Endothelial cell of umbilical vein (primary cell): Measurements from ENCODE around the gene KLF15. TPM values are rescaled to one million over a fixed set of nuclear protein-coding genes. Genes with fewer than 3 reads are reported as not detected.

ENCODE experiments used
- BruUV-seq: library from RNA; stranded (reverse); fragments of 400-500 nt; replicated peaks from 2 replicates; lab custom pipeline; 2021; lab: Mats Ljungman, UMichigan
- CTCF ChIA-PET: fragments of 300-600, 350-600 bp; sonication (Branson Sonifier 250); formaldehyde crosslinking; loops from one replicate; lab custom pipeline; 2021; ENCODE audit warnings: antibody characterized with exemption, inconsistent platforms; lab: Charles Lee
- POLR2A ChIA-PET: fragments of 300-600, 350-600 bp; sonication (Branson Sonifier 250); formaldehyde crosslinking; loops from one replicate; lab custom pipeline; 2021; ENCODE audit warnings: antibody characterized with exemption, inconsistent platforms; lab: Charles Lee
- DNase-seq: peaks from one replicate; pipeline ENCODE4 v3.0.0-alpha.2; 2011; ENCODE audit warnings: low read depth, low spot score
- FAIRE-seq: peaks from 2 replicates; lab custom pipeline; 2011; peaks lifted over from hg19 to GRCh38; lab: Jason Lieb, UNC
- H2AFZ ChIP-seq: 2 replicates; pipeline ENCODE4 v1.6.0; 2012; ENCODE audit warnings: low read depth, low read length, control low read depth, inconsistent platforms
- H3K27ac ChIP-seq: 2 replicates; pipeline ENCODE4 v1.5.1; 2011; ENCODE audit warnings: low read depth, mild to moderate bottlenecking, control low read depth, low read length, moderate library complexity; ENCODE audit not compliant: insufficient read depth
- H3K27me3 ChIP-seq, 2 experiments: 2 replicates each; pipeline versions ENCODE4 v1.6.0 to v1.6.1; 2011; ENCODE audit warnings: low read length in 2 of 2, mixed read lengths in 1 of 2; ENCODE audit not compliant: control insufficient read depth in 2 of 2, insufficient read depth in 2 of 2
- H3K36me3 ChIP-seq, 2 experiments: 2 replicates in 1 of 2; 3 replicates in 1 of 2; pipeline ENCODE4 v1.5.1; 2011; ENCODE audit warnings: low read length in 2 of 2, mild to moderate bottlenecking in 1 of 2, moderate library complexity in 1 of 2; ENCODE audit not compliant: control insufficient read depth in 2 of 2, insufficient read depth in 2 of 2; ENCODE audit errors: extremely low read depth in 1 of 2
- H3K4me1 ChIP-seq: 3 replicates; pipeline ENCODE4 v1.5.1; 2011; ENCODE audit warnings: mild to moderate bottlenecking, low read length; ENCODE audit not compliant: control insufficient read depth, insufficient read depth; ENCODE audit errors: extremely low read depth
- H3K4me2 ChIP-seq: 2 replicates; pipeline ENCODE4 v1.6.1; 2011; ENCODE audit warnings: low read length, control low read depth, mixed read lengths; ENCODE audit not compliant: insufficient read depth
- H3K4me3 ChIP-seq, 3 experiments: fragments of 200-600 bp in 1 of 3; sonication (generic), shearing (Covaris generic) in 1 of 3; replicated peaks in 1 of 3; 2 replicates each; pipeline ENCODE4 v1.5.1; 2011 to 2016; ENCODE audit warnings: control low read depth in 3 of 3, low read length in 3 of 3, mild to moderate bottlenecking in 2 of 3, inconsistent platforms in 1 of 3, low read depth in 1 of 3, moderate library complexity in 1 of 3; ENCODE audit not compliant: insufficient read depth in 1 of 3
- H3K79me2 ChIP-seq: 2 replicates; pipeline ENCODE4 v1.6.0; 2012; ENCODE audit warnings: low read length, inconsistent platforms; ENCODE audit not compliant: control insufficient read depth, insufficient read depth
- H3K9ac ChIP-seq: replicated peaks from 2 replicates; pipeline ENCODE3; 2011; ENCODE audit warnings: low read length, control low read depth; ENCODE audit not compliant: insufficient read depth; ENCODE audit errors: extremely low read depth
- H3K9me1 ChIP-seq: replicated peaks from 3 replicates; pipeline ENCODE4 v1.6.0; 2011; ENCODE audit warnings: mild to moderate bottlenecking, low read length; ENCODE audit not compliant: control insufficient read depth, insufficient read depth; ENCODE audit errors: extremely low read depth
- H3K9me3 ChIP-seq: replicated peaks from 2 replicates; pipeline ENCODE4 v1.5.1; 2012; ENCODE audit warnings: low read length, inconsistent platforms; ENCODE audit not compliant: control insufficient read depth, insufficient read depth
- H4K20me1 ChIP-seq: replicated peaks from 2 replicates; pipeline ENCODE3; 2011; ENCODE audit warnings: mild to moderate bottlenecking, low read length; ENCODE audit not compliant: control insufficient read depth, insufficient read depth; ENCODE audit errors: extremely low read depth
- EZH2 ChIP-seq: IDR thresholded peaks from 2 replicates; pipeline ENCODE4 v1.6.1; 2012; ENCODE audit warnings: borderline replicate concordance, low read depth, mild to moderate bottlenecking, moderate library complexity, low read length, inconsistent platforms; ENCODE audit not compliant: severe bottlenecking
- FOS ChIP-seq: IDR thresholded peaks from 2 replicates; pipeline ENCODE4 v1.6.1; 2011; ENCODE audit warnings: mild to moderate bottlenecking, low read length, moderate library complexity, borderline replicate concordance; ENCODE audit not compliant: insufficient read depth
- GATA2 ChIP-seq: IDR thresholded peaks from 2 replicates; pipeline ENCODE4 v1.7.0; 2011; ENCODE audit warnings: low read depth, mild to moderate bottlenecking, moderate library complexity, mixed read lengths, low read length; ENCODE audit not compliant: insufficient read length, insufficient read depth
- JUN ChIP-seq: IDR thresholded peaks from 2 replicates; pipeline ENCODE4 v1.6.1; 2011; ENCODE audit warnings: borderline replicate concordance, low read depth; ENCODE audit not compliant: insufficient read length, insufficient read depth
- MAX ChIP-seq: IDR thresholded peaks from 2 replicates; pipeline ENCODE4 v1.6.1; 2011; ENCODE audit not compliant: insufficient read depth, insufficient read length
- MYC ChIP-seq: IDR thresholded peaks from one replicate; pipeline ENCODE4 v1.6.1; 2011; ENCODE audit warnings: mild to moderate bottlenecking, low read depth, low read length
- POLR2A ChIP-seq: IDR thresholded peaks from 2 replicates; pipeline ENCODE4 v1.6.1; 2012; ENCODE audit warnings: low read depth, mild to moderate bottlenecking, control low read depth, low read length
- POLR2AphosphoS5 ChIP-seq: IDR thresholded peaks from 2 replicates; pipeline ENCODE4 v1.6.1; 2012; ENCODE audit warnings: low read depth, mild to moderate bottlenecking, control low read depth, low read length, moderate library complexity; ENCODE audit not compliant: insufficient read depth
- dilution Hi-C: fragments of 300-500 bp; cut with MboI; formaldehyde crosslinking; loops from one replicate; pipeline ENCODE4 v1.15.0; 2019; ENCODE audit warnings: low sequenced_read_pairs; ENCODE audit not compliant: extremely low pct_ligation_motif_present
- intact Hi-C: fragments of 100-400 bp; cut with micrococcal nuclease; formaldehyde crosslinking; loops from one replicate; pipeline ENCODE4 v1.10.0; 2022
- polyA plus RNA-seq, 4 experiments: library from polyadenylated mRNA; depleted of rRNA in 3 of 4; stranded (reverse) in 3 of 4; unstranded in 1 of 4; fragments of >200 nt; gene quantifications; 2 replicates each; pipeline versions ENCODE4 v1.2.1 to v1.2.3, GENCODE V29; 2011 to 2012; ENCODE audit warnings: missing spikeins in 1 of 4
- total RNA-seq: library from RNA; stranded (reverse); gene quantifications from 2 replicates; pipeline ENCODE4 v1.2.3, GENCODE V29; 2021
- TF ChIP-seq, protein P1 (sequence below), 2 donors: IDR thresholded peaks; 1 replicate in 1 of 2; 2 replicates in 1 of 2; pipeline ENCODE4 v1.5.1; 2011; ENCODE audit warnings: low read length in 2 of 2, mild to moderate bottlenecking in 2 of 2, moderate library complexity in 2 of 2, control low read depth in 1 of 2, inconsistent platforms in 1 of 2, low read depth in 1 of 2; ENCODE audit not compliant: insufficient read depth in 1 of 2; ENCODE audit errors: extremely low read depth in 1 of 2

Gene KLF15
- total and polyA plus RNA-seq, 2 donors (not counting 3 experiments of a cell fraction or from before 2014, with no cell fraction given): 2.2 to 3.0 TPM

GRCh38 chr3:126360046-126360713 lies 3.0 kb upstream of the KLF15 start:
- intact Hi-C loops: no loop called here

GRCh38 chr3:126358816-126359181 lies 1.6 kb upstream of the KLF15 start:
- ChIA-PET CTCF (interaction anchor here (0.9 to 1.5 kb wide), 2 partner anchors 30 to 99 kb away, joined by 3 to 4 read pairs; no protein-coding TSS in a partner anchor), POLR2A (no interaction called here)
- BruUV-seq: no TSS peak
- no peak overlapping the region for H2AFZ ChIP-seq
- peaks cover 14 to 29% of the 10 kb centered on the region in 2 experiments for H3K27me3 ChIP-seq
- TF ChIP-seq POLR2AphosphoS5: no peak
- TF ChIP-seq, protein P1, sequence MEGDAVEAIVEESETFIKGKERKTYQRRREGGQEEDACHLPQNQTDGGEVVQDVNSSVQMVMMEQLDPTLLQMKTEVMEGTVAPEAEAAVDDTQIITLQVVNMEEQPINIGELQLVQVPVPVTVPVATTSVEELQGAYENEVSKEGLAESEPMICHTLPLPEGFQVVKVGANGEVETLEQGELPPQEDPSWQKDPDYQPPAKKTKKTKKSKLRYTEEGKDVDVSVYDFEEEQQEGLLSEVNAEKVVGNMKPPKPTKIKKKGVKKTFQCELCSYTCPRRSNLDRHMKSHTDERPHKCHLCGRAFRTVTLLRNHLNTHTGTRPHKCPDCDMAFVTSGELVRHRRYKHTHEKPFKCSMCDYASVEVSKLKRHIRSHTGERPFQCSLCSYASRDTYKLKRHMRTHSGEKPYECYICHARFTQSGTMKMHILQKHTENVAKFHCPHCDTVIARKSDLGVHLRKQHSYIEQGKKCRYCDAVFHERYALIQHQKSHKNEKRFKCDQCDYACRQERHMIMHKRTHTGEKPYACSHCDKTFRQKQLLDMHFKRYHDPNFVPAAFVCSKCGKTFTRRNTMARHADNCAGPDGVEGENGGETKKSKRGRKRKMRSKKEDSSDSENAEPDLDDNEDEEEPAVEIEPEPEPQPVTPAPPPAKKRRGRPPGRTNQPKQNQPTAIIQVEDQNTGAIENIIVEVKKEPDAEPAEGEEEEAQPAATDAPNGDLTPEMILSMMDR (IDR thresholded peaks at IDR 0.05; ENCODE audit: extremely low read depth in 1 of 2, insufficient read depth in 1 of 2, low read depth in 1 of 2, low read length in 2 of 2): no peak
- TF ChIP-seq POLR2A: no peak
- no peak for TF ChIP-seq MAX
- TF ChIP-seq JUN: no peak
- no peak for TF ChIP-seq FOS
- no peak for TF ChIP-seq MYC
- TF ChIP-seq GATA2: no peak
- TF ChIP-seq EZH2: no peak
- no peaks in the 10 kb centered on the region for H3K9me1 ChIP-seq
- no peaks in the 10 kb centered on the region for H3K79me2 ChIP-seq
- no peaks in the 10 kb centered on the region for H3K9me3 ChIP-seq
- DNase-seq (no peak), FAIRE-seq (no peak)
- H3K27ac ChIP-seq: no peak overlapping the region
- no peaks in the 10 kb centered on the region for H4K20me1 ChIP-seq
- no peaks in the 10 kb centered on the region for H3K36me3 ChIP-seq
- no peak overlapping the region for H3K4me3 ChIP-seq
- no peak overlapping the region for H3K9ac ChIP-seq
- peaks cover 12% of the 10 kb centered on the region for H3K4me1 ChIP-seq
- intact Hi-C loops (loop anchor here (5.0 kb wide), 1 partner anchor 276 kb away; the partner anchor contains the start of gene SLC41A3), dilution Hi-C loops (no loop called here)
- H3K4me2 ChIP-seq: no peak overlapping the region

More at GRCh38 chr3:126360046-126360713, 3.0 kb upstream of the KLF15 start:
- no peak for FAIRE-seq
- no peak for TF ChIP-seq FOS
- no peak for TF ChIP-seq POLR2AphosphoS5
- ChIA-PET CTCF (interaction anchor here (0.8 to 1.5 kb wide), 2 partner anchors 29 to 36 kb away, joined by 3 to 4 read pairs; no protein-coding TSS in a partner anchor), POLR2A (no interaction called here)
- no peak overlapping the region for H3K4me3 ChIP-seq
- no peaks in the 10 kb centered on the region for H3K9me3 ChIP-seq
- H3K4me2 ChIP-seq: no peak overlapping the region
- H3K27ac ChIP-seq: no peak overlapping the region
- no peak for DNase-seq
- peaks cover 12% of the 10 kb centered on the region for H3K4me1 ChIP-seq
- no peak overlapping the region for H3K9ac ChIP-seq
- H3K9me1 ChIP-seq: no peaks in the 10 kb centered on the region
- no peaks in the 10 kb centered on the region for H3K36me3 ChIP-seq
- no peaks in the 10 kb centered on the region for H4K20me1 ChIP-seq
- peaks cover 14 to 29% of the 10 kb centered on the region in 2 experiments for H3K27me3 ChIP-seq
- H2AFZ ChIP-seq: no peak overlapping the region
- no peaks in the 10 kb centered on the region for H3K79me2 ChIP-seq
- dilution Hi-C loops: no loop called here
- BruUV-seq: no TSS peak
